RCC 7860 (cell line): ENCODE data around the gene CIB4.

Source experiments
- DNase-seq: peaks from one replicate; pipeline ENCODE4 v3.0.0-alpha.2; 2015; ENCODE audit warnings: low spot score
- FAIRE-seq: peaks from 2 replicates; lab custom pipeline; 2012; peaks lifted over from hg19 to GRCh38; lab: Jason Lieb, UNC

The CIB4 gene

DNA sequence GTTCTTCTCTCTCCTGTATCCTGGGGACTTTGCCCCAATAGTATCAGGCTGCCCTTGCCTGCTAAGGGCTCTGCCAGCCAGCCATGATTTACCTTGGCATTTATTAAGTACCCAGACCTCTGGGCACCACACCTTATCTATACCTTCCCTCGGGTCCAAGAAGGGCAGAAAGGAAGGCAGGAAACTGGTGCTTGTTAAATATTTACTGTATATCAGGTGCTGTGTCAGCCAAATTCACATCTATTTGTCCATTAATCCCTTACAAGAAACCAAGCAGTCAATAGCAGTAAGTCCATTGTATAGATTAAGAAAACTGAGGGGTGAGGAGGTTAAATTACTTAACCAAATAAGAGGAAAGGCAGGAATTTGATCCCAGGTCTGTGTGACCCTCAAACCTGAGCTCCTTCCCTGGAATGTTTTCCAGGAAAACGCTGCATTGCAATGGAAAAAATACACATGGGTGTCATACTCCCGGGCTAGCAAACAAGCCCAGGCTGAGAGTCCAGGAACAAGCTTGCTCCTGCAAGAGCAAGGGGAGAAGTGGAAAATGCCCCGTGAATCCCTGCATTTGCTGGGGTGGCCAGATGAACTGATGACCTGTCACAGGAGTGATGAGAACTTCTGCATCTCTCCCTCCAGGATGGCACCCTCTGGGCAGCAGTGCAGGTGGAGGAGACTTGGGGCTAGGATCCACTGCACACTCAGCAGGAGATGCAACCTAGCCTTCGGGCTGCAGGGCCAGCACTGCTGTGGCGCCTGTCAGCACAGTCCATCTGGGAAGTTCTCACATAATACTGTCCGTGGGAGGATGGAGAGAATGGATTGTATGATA, 30.4 kb downstream of the CIB4 start:
- FAIRE-seq (no peak), DNase-seq (no peak)

DNA sequence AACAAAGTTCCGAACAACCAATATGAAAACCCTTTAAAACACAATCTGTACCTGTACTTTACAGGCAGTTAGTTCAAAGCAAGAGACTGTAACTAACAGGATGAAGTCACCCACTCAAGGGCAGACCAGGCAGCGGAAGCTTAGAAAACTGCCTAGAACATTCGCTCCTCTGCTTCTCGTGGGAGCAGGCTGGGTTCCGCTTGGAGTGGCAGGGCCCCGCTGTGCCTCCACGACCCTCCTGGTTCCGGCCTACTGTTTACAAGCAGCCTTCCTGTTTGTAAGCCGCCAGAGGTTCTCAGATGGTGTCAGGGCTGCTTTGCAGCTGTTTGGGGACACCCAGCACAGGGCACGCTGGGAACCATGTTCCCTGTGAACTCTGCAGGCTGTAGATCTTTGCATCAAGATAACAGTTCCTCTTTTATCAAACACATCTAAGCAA, 31.3 kb downstream of the CIB4 start:
- FAIRE-seq (no peak), DNase-seq (no peak)

- DNase-seq (no peak), FAIRE-seq (no peak)
Observed at GRCh38 chr2:26609205-26609631, 31.9 kb downstream of the CIB4 start.

GRCh38 chr2:26608557-26608956, 32.6 kb downstream of the CIB4 start:
- DNase-seq, result no peak

DNA sequence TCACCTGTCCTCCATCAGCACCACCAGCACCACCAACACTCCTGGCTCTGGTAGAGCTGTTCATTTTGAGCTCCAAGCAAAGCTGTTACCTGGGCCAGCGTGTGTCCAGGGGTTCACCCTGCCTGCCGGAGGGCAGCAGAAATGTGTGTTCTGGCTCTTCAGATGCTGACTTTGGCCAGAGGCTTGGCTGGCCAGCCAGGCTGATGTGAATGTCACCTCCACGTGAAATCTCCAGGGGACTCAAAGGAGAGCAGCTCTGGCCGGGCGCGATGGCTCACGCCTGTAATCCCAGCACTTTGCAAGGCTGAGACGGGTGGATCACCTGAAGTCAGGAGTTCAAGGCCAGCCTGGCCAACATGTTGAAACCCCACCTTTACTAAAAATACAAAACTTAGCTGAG, 33.5 kb downstream of the CIB4 start:
- no peak for FAIRE-seq

More at GRCh38 chr2:26608557-26608956, 32.6 kb downstream of the CIB4 start:
- FAIRE-seq, result no peak

GRCh38 chr2:26606847-26607190, 34.3 kb downstream of the CIB4 start:
- no peak for FAIRE-seq
- no peak for DNase-seq

More for the DNA sequence above, 33.5 kb downstream of the CIB4 start:
- no peak for DNase-seq

DNA sequence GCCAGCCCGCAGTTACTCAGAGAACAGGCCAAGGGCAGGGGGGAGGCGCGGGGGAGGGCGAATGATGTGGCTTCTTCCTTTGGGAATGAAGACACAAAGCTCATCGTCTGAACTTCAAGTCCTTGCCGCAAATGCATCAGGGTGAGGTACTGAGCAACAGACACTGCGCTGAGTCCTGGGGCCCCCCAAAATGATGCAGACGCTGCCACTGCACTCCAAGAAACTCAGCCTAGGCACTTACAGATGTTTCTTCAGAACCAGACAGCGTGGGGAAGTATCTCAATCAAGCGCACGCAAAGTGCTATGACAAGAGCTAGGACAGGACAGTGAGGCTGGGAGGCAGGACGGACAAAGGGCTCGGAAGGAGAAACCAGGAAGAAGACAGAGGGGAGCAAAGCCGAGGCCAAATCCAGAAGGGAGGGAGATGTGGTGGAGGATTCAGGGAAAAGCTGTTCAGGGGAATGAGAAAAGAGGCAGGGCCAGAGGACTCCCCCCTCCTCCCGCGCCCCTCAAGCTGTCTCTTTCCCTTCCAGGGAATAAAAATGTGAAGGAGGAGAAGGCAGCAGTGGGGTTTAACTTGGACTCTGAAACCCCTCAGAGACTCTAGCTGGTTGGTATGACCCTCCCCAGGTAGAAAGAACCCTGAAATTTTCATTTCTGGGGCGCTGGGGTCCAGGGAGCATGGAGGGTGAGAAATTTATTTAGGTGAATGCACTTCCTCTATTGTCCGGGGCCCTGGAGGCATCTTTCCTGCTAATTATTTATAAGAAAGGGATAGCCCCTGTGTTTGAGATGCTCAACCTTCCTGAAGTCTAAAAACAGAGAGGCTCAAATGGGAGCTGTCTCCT, 34.9 kb downstream of the CIB4 start:
- DNase-seq, result no peak
- no peak for FAIRE-seq

GRCh38 chr2:26605195-26605998, 35.8 kb downstream of the CIB4 start:
- peak; percentile 43 for DNase-seq
- no peak for FAIRE-seq

DNA sequence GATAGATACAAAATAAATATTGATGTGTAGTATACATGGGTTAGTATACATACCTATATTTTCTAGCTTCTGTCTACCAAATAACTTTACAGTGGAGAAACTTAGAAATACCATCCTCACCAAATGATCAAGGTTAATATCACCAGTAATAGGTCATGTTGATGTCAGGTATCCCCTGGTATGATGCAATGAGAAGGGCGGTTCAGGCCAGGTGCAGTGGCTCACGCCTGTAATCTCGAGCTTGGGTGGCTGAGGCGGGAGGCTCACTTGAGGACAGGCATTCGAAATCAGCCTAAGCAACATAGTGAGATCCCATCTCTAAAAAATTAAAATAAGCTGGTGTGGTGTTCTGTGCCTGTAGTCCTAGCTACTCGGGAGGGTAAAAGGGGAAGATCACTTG, 38.6 kb downstream of the CIB4 start:
- DNase-seq (no peak), FAIRE-seq (no peak)

DNA sequence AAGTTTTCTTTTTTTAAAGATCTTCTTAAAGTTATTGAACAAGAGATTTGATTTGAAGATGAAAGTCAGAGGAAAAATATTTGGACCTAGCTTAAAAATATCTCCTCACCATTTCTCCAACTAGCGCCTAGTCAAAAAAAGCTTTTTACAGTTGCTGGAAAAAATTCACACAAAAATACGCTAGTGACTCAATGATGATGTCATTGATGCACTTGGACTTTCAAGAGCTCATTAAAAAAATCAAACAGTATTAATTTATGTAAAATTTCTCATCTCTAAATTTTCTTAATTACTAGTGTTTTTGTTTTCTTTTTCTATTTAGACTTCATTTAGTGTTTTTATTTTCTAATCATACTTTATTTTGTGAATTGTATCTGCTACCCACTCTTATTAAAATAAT, 41.8 kb downstream of the CIB4 start:
- FAIRE-seq, result no peak

DNA sequence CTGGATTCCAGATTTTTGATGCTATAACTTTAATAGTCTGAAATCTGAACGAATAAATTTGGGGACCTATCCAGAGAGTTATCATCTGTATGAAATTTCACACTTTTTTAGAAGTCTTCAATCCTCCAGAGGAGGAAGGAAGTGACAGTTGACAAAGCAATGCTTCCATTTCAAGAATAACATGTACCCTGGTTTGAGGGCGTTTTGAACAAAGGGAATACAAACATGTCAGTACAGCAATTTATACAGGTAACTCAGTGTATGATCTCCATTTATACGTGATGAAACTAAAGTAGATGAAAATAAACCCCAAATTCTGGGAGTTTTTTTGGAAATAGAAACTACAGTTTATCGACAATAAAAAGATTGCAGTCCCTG, 42.2 kb downstream of the CIB4 start:
- FAIRE-seq (no peak), DNase-seq (no peak)

More for the DNA sequence above, 41.8 kb downstream of the CIB4 start:
- DNase-seq, result no peak

- DNase-seq, result no peak
- no peak for FAIRE-seq
Observed at GRCh38 chr2:26598336-26598995, 42.7 kb downstream of the CIB4 start.

GRCh38 chr2:26597197-26597596, 44.0 kb downstream of the CIB4 start:
- DNase-seq (no peak), FAIRE-seq (no peak)

DNA sequence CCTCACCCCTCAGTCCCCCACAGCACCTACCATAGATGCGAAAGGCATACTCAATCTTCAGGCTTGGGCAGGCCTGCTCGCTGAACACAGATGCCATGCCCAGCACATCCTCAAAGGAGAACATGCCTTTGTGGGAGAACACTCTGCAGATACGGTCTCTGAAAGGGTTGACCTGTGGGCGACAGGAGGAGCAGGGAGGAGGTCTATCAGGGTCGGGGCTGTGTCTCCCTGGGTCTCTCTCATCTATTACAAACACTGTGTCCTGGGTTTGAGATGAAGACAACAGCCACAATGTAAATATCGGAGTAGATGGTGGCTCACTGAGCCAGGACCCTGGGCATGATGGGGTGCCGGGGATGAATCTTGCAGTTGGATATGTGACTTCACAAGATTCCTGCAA, 46.0 kb downstream of the CIB4 start:
- FAIRE-seq (no peak), DNase-seq (no peak)

DNA sequence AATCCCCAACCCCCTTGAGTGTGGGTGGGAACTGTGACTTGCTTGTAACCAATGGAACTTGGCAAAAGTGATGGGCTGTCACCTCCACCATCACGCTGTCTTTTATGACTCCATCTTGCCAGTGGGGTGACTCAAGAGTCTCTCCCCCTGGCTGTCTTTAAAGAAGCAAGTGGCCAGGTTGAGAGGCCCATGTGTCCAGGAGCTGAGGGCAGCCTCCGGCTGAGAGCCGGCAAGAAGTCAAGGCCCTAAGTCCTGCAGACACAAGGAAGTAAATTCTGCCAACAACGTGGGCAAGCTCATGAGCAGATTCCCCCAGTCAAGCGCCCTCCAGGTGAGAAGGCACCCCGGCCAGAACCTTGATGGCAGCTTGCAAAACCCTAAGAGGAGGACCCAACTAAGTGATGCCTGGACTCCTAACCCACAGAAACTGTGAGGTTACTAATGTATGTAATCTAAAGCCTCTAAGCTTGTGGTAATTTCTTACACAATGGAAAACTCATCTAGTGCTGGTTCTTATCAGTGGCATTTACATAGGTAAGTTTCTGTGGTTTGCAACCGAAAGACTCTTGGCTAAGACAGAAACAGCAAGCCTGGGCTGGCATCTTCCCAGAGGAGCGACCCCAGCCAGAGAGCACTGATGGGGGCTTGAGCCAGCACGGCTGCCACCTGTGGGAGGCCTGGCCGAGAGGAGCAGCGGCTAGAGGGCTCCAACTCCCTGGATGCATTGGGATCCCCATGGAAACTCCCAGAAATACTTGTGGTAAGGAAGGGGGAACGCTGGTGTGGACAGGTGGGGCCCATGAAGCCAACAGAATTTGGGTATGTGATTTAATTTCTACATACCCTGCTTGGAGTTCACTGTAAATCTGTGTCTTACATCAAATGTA, 49.3 kb downstream of the CIB4 start:
- FAIRE-seq (no peak), DNase-seq (no peak)

- DNase-seq, result no peak
- FAIRE-seq, result no peak
Observed at GRCh38 chr2:26590980-26591618, 50.1 kb downstream of the CIB4 start.

DNA sequence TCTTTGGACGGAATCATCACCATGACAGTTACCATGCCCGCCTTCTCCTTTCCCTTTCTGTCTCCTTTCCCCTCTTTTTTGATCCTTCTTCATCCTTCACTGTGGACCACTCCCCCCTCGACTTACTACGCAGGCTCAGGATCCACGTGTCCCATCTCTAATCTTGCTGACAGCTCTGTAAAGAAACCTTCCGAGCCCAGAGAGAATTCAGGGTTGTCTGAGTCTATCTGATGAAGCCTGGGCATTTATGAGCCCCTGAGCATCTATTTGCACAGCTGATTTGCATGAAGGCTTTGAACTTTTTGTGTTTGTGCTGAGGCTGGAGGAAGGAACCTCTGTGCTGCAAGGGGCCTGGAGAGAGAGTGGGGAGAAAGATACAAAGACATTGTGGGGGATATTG, 50.7 kb downstream of the CIB4 start:
- FAIRE-seq, result no peak

GRCh38 chr2:26588576-26588975, 52.6 kb downstream of the CIB4 start:
- FAIRE-seq (no peak), DNase-seq (no peak)

More for the DNA sequence above, 50.7 kb downstream of the CIB4 start:
- no peak for DNase-seq

GRCh38 chr2:26587994-26588393, 53.2 kb downstream of the CIB4 start:
- no peak for FAIRE-seq

More at GRCh38 chr2:26587994-26588393, 53.2 kb downstream of the CIB4 start:
- no peak for DNase-seq
